Activated CD4-positive, alpha-beta T cell treated with anti-CD3 and anti-CD28 coated beads, Interleukin-2, amount 10 ng/mL, durations not matched to agents 7 days and 5 days (primary cell): ENCODE measurements around the gene DLX2. TPM values are rescaled to one million over a fixed set of nuclear protein-coding genes. Genes with fewer than 3 reads are reported as not detected.
"Not testable (repeated sequence)": the region's sequence is repeated elsewhere in the genome, so short reads cannot be mapped to it uniquely, and the experiment has no call there.

Experiments
- CTCF ChIA-PET: fragments of 350-600 bp; sonication (Branson Sonifier 250); formaldehyde crosslinking; loops from one replicate; lab custom pipeline; 2021; ENCODE audit warnings: antibody characterized with exemption; lab: Charles Lee
- POLR2A ChIA-PET: fragments of 350-600 bp; sonication (Branson Sonifier 250); formaldehyde crosslinking; loops from one replicate; lab custom pipeline; 2021; ENCODE audit warnings: antibody characterized with exemption; lab: Charles Lee
- DNase-seq: peaks from one replicate; pipeline ENCODE4 v3.0.0-alpha.2; 2020
- H3K27ac Mint-ChIP-seq: one replicate; pipeline ENCODE4 v1.8.0; 2021; ENCODE audit warnings: mild to moderate bottlenecking, moderate library complexity, mixed read lengths
- H3K27me3 Mint-ChIP-seq: one replicate; pipeline ENCODE4 v1.8.0; 2021; ENCODE audit warnings: mixed read lengths
- H3K36me3 Mint-ChIP-seq: one replicate; pipeline ENCODE4 v1.8.0; 2021; ENCODE audit warnings: low read depth, mixed read lengths
- H3K4me1 Mint-ChIP-seq: one replicate; pipeline ENCODE4 v1.8.0; 2021; ENCODE audit warnings: mixed read lengths
- H3K4me3 Mint-ChIP-seq: one replicate; pipeline ENCODE4 v1.8.0; 2021; ENCODE audit warnings: mild to moderate bottlenecking, moderate library complexity, mixed read lengths
- H3K9me3 Mint-ChIP-seq: one replicate; pipeline ENCODE4 v1.8.0; 2021; ENCODE audit warnings: mixed read lengths
- total RNA-seq, 2 experiments: library from RNA; stranded (reverse); gene quantifications; one replicate each; pipeline ENCODE4 v1.2.3, GENCODE V29; 2021

Gene DLX2
- total RNA-seq, 2 experiments from 2014 or later, result not detected

- Mint-ChIP-seq H3K9me3 (no peaks in the 10 kb centered on the region), H3K4me1 (no peaks in the 10 kb centered on the region), H3K27ac (no peak overlapping the region), H3K36me3 (no peaks in the 10 kb centered on the region), H3K4me3 (no peak overlapping the region), H3K27me3 (peaks cover 30% of the 10 kb centered on the region)
- POLR2A ChIA-PET, result no interaction called here
- CTCF ChIA-PET, result no interaction called here
- DNase-seq, result no peak
Observed at GRCh38 chr2:172119089-172119488, 16.4 kb upstream of the DLX2 start.

DNA sequence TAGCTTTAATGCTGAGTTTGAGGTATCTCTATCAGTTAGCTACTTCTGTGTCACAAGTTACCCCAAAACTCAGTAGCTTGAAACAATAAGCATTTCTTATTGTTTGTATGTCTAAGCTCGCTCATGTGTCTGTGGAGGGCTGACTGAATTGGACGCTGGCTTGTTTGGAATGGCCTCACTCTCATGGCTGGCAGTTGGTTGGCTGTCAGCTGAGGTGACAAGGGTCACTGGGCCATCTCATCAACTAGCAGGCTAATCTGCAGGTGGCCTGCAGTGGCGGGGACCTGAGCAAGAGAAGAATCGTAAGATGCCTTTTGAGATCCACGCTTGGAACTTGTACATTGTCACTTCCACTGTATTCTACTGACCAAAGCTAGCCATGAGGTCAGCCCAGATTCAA lies 13.4 kb upstream of the DLX2 start:
- H3K9me3 Mint-ChIP-seq, result no peaks in the 10 kb centered on the region
- no peak overlapping the region for H3K27ac Mint-ChIP-seq
- no peaks in the 10 kb centered on the region for H3K36me3 Mint-ChIP-seq
- H3K4me3 Mint-ChIP-seq, result no peak overlapping the region
- DNase-seq, result no peak
- H3K27me3 Mint-ChIP-seq, result peaks cover 36% of the 10 kb centered on the region
- H3K4me1 Mint-ChIP-seq, result no peaks in the 10 kb centered on the region
- ChIA-PET POLR2A (no interaction called here), CTCF (no interaction called here)

GRCh38 chr2:172114579-172114978 lies 11.9 kb upstream of the DLX2 start:
- no peaks in the 10 kb centered on the region for H3K36me3 Mint-ChIP-seq
- no peaks in the 10 kb centered on the region for H3K4me1 Mint-ChIP-seq
- H3K9me3 Mint-ChIP-seq, result no peaks in the 10 kb centered on the region
- H3K27ac Mint-ChIP-seq, result no peak overlapping the region
- H3K27me3 Mint-ChIP-seq, result peaks cover 40% of the 10 kb centered on the region
- POLR2A ChIA-PET, result interaction anchor here (0.9 kb wide), 1 partner anchor 118 kb away, joined by 3 read pairs; no protein-coding TSS in a partner anchor
- DNase-seq, result no peak
- CTCF ChIA-PET, result no interaction called here
- H3K4me3 Mint-ChIP-seq, result no peak overlapping the region

- H3K4me3 Mint-ChIP-seq, H3K36me3 Mint-ChIP-seq, POLR2A ChIA-PET, DNase-seq, H3K4me1 Mint-ChIP-seq, H3K27ac Mint-ChIP-seq, H3K9me3 Mint-ChIP-seq: not testable (repeated sequence)
- H3K27me3 Mint-ChIP-seq, result peaks cover 40% of the 10 kb centered on the region
- CTCF ChIA-PET, result interaction anchor here (0.8 to 1.0 kb wide), 4 partner anchors 10 to 540 kb away, joined by 3 to 4 read pairs (median 4); no protein-coding TSS in a partner anchor
Observed at GRCh38 chr2:172114176-172114575, 11.5 kb upstream of the DLX2 start.

DNA sequence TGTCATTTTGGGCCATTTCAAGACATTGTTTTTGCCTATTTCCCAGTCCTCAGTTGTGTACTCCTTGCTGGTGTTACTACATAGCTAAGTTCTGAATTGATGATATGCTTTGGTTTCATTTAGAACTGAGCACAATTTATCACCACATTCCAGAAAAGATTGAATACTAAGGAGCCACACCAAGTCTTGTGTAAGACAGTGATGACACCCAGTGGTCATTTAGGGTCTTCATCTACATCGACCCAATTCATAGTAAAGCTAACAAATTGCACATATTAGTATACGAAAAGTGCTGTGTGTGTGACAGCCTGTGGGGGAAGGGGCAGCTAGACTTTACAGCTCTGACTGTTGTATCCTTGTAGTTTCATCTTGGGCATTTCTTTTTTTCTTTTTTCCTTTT lies 10.9 kb upstream of the DLX2 start:
- ChIA-PET CTCF (interaction anchor here (0.5 to 1.0 kb wide), 5 partner anchors 9 to 540 kb away, joined by 3 to 4 read pairs (median 3); no protein-coding TSS in a partner anchor), POLR2A (no interaction called here)

GRCh38 chr2:172109988-172110811 lies 7.5 kb upstream of the DLX2 start:
- ChIA-PET POLR2A (no interaction called here), CTCF (no interaction called here)
- peaks cover 26% of the 10 kb centered on the region for H3K4me1 Mint-ChIP-seq
- no peak for DNase-seq
- no peak overlapping the region for H3K27ac Mint-ChIP-seq
- H3K9me3 Mint-ChIP-seq, result no peaks in the 10 kb centered on the region
- H3K27me3 Mint-ChIP-seq, result peaks cover 59% of the 10 kb centered on the region
- peaks cover 5% of the 10 kb centered on the region for H3K36me3 Mint-ChIP-seq
- no peak overlapping the region for H3K4me3 Mint-ChIP-seq

More for the DNA sequence above, 10.9 kb upstream of the DLX2 start:
- Mint-ChIP-seq H3K27ac (no peak overlapping the region), H3K4me1 (no peaks in the 10 kb centered on the region), H3K36me3 (no peaks in the 10 kb centered on the region), H3K4me3 (no peak overlapping the region), H3K9me3 (no peaks in the 10 kb centered on the region), H3K27me3 (peaks cover 37% of the 10 kb centered on the region)
- DNase-seq, result no peak

- Mint-ChIP-seq H3K4me3 (no peak overlapping the region), H3K27ac (no peak overlapping the region), H3K4me1 (peaks cover 28% of the 10 kb centered on the region), H3K36me3 (peaks cover 6% of the 10 kb centered on the region), H3K9me3 (no peaks in the 10 kb centered on the region), H3K27me3 (peaks cover 59% of the 10 kb centered on the region)
- ChIA-PET POLR2A (no interaction called here), CTCF (no interaction called here)
- DNase-seq, result no peak
Observed at GRCh38 chr2:172109256-172109987, 6.7 kb upstream of the DLX2 start.

- DNase-seq, result no peak
- Mint-ChIP-seq H3K36me3 (peaks cover 6% of the 10 kb centered on the region), H3K9me3 (no peaks in the 10 kb centered on the region), H3K4me1 (peaks cover 36% of the 10 kb centered on the region), H3K27me3 (peaks cover 67% of the 10 kb centered on the region), H3K4me3 (no peak overlapping the region), H3K27ac (no peak overlapping the region)
- ChIA-PET POLR2A (no interaction called here), CTCF (interaction anchor here (0.5 kb wide), 1 partner anchor 165 kb away, joined by 3 read pairs; no protein-coding TSS in a partner anchor)
Observed at GRCh38 chr2:172108587-172108930, 5.9 kb upstream of the DLX2 start.

GRCh38 chr2:172107690-172108586 lies 5.2 kb upstream of the DLX2 start:
- Mint-ChIP-seq H3K9me3 (no peaks in the 10 kb centered on the region), H3K36me3 (peaks cover 6% of the 10 kb centered on the region), H3K4me1 (peaks cover 43% of the 10 kb centered on the region), H3K4me3 (peak overlapping the region; percentile 22), H3K27ac (no peak overlapping the region), H3K27me3 (peaks cover 70% of the 10 kb centered on the region)
- POLR2A ChIA-PET, result no interaction called here
- no peak for DNase-seq
- CTCF ChIA-PET, result interaction anchor here (0.5 to 8.2 kb wide), 6 partner anchors 13 to 1179 kb away, joined by 3 to 45 read pairs (median 4); partner anchors contain the start of genes DLX1 and GORASP2

GRCh38 chr2:172106108-172106961 lies 3.6 kb upstream of the DLX2 start:
- Mint-ChIP-seq H3K36me3 (peaks cover 6% of the 10 kb centered on the region), H3K27ac (no peak overlapping the region), H3K4me3 (peak overlapping the region; percentile 55), H3K27me3 (peaks cover 78% of the 10 kb centered on the region), H3K9me3 (no peaks in the 10 kb centered on the region), H3K4me1 (peaks cover 54% of the 10 kb centered on the region)
- peak; percentile 45 for DNase-seq
- POLR2A ChIA-PET, result interaction anchor here (0.7 kb wide), 1 partner anchor 485 kb away, joined by 3 read pairs; no protein-coding TSS in a partner anchor
- CTCF ChIA-PET, result interaction anchor here (0.5 to 8.2 kb wide), 11 partner anchors 14 to 1177 kb away, joined by 3 to 45 read pairs (median 4); partner anchors contain the start of genes DLX1 and GORASP2

DNA sequence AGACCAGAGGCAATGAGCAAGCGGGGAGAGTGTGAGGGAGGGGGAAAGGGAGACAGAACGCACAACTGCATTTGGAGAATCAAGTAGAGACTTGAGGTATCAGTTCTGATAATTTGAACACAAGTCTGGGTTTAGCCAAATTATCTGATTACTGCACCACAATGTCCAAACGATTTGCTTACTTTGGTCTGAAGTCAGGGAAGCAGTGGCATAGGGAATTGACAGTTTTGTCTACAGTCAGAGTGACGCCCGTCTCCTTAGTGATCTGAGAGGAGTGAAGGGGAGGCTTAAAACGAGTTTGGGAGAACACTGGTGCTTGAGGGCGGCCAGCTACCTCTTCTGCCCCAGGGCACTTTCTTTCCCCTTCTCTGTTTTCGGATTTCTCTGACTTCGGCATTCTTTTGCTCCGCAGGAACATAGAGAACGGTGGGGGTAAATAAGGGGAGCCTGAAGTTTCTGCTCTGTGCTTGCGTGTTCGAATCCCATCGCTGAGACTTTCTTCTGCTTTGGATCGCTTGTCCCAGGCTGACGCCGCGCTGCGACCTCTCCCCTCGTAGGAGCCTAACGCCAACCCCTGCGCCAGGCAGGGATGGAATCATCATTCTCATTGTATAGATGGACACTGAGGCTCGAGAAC lies 2.9 kb upstream of the DLX2 start:
- Mint-ChIP-seq H3K36me3 (peaks cover 6% of the 10 kb centered on the region), H3K9me3 (no peaks in the 10 kb centered on the region), H3K4me1 (peaks cover 57% of the 10 kb centered on the region), H3K4me3 (no peak overlapping the region), H3K27ac (no peak overlapping the region), H3K27me3 (peaks cover 82% of the 10 kb centered on the region)
- CTCF ChIA-PET, result interaction anchor here (1.0 to 8.2 kb wide), 9 partner anchors 14 to 520 kb away, joined by 3 to 45 read pairs (median 6); partner anchors contain the start of gene DLX1
- POLR2A ChIA-PET, result no interaction called here
- no peak for DNase-seq
